ENCODE measurements around the gene LMTK2.

LMTK2 gene

GRCh38 chr7:98168904-98169621, 62.4 kb downstream of the LMTK2 start:
- DNase-seq (ENCODE audit: low read depth): no peak
- no peak overlapping the region for H3K4me3 ChIP-seq (ENCODE audit: low read depth, low read length)

- no peak for DNase-seq (ENCODE audit: low read depth)
- no peak overlapping the region for H3K4me3 ChIP-seq (ENCODE audit: low read depth, low read length)
These were observed 64.3 kb downstream of the LMTK2 start for GRCh38 chr7:98170966-98171365.

- DNase-seq (ENCODE audit: low read depth): no peak
- no peak overlapping the region for H3K4me3 ChIP-seq (ENCODE audit: low read depth, low read length)
These were observed 64.8 kb downstream of the LMTK2 start for GRCh38 chr7:98171449-98171848.

- DNase-seq (ENCODE audit: low read depth): no peak
- H3K4me3 ChIP-seq (ENCODE audit: low read depth, low read length): no peak overlapping the region
These were observed 67.9 kb downstream of the LMTK2 start for GRCh38 chr7:98174334-98175259.

- no peak for DNase-seq (ENCODE audit: low read depth)
- no peak overlapping the region for H3K4me3 ChIP-seq (ENCODE audit: low read depth, low read length)
These were observed 68.7 kb downstream of the LMTK2 start for GRCh38 chr7:98175260-98175940.

- H3K4me3 ChIP-seq (ENCODE audit: low read depth, low read length): no peak overlapping the region
- DNase-seq (ENCODE audit: low read depth): no peak
These were observed 70.9 kb downstream of the LMTK2 start for GRCh38 chr7:98177553-98177952.

GRCh38 chr7:98178321-98178720, 71.7 kb downstream of the LMTK2 start:
- no peak overlapping the region for H3K4me3 ChIP-seq (ENCODE audit: low read depth, low read length)
- DNase-seq (ENCODE audit: low read depth): no peak

GRCh38 chr7:98178762-98179490, 72.3 kb downstream of the LMTK2 start:
- no peak overlapping the region for H3K4me3 ChIP-seq (ENCODE audit: low read depth, low read length)
- DNase-seq (ENCODE audit: low read depth): no peak

- DNase-seq (ENCODE audit: low read depth): no peak
These were observed 74.1 kb downstream of the LMTK2 start for GRCh38 chr7:98180751-98181150.

GRCh38 chr7:98185101-98185500, 78.4 kb downstream of the LMTK2 start:
- DNase-seq (ENCODE audit: low read depth): no peak
- no peak overlapping the region for H3K4me3 ChIP-seq (ENCODE audit: low read depth, low read length)

More at GRCh38 chr7:98180751-98181150, 74.1 kb downstream of the LMTK2 start:
- no peak overlapping the region for H3K4me3 ChIP-seq (ENCODE audit: low read depth, low read length)

GRCh38 chr7:98186452-98187137, 79.9 kb downstream of the LMTK2 start:
- peak; percentile 35 for DNase-seq (ENCODE audit: low read depth)
- no peak overlapping the region for H3K4me3 ChIP-seq (ENCODE audit: low read depth, low read length)

GRCh38 chr7:98187138-98187502, 80.5 kb downstream of the LMTK2 start:
- no peak overlapping the region for H3K4me3 ChIP-seq (ENCODE audit: low read depth, low read length)
- DNase-seq (ENCODE audit: low read depth): no peak

GRCh38 chr7:98189559-98189958, 82.9 kb downstream of the LMTK2 start:
- H3K4me3 ChIP-seq (ENCODE audit: low read depth, low read length): no peak overlapping the region
- DNase-seq (ENCODE audit: low read depth): no peak

- no peak for DNase-seq (ENCODE audit: low read depth)
- H3K4me3 ChIP-seq (ENCODE audit: low read depth, low read length): no peak overlapping the region
These were observed 85.2 kb downstream of the LMTK2 start for GRCh38 chr7:98191668-98192431.

- H3K4me3 ChIP-seq (ENCODE audit: low read depth, low read length): no peak overlapping the region
- no peak for DNase-seq (ENCODE audit: low read depth)
These were observed 86.3 kb downstream of the LMTK2 start for GRCh38 chr7:98192781-98193457.

- DNase-seq (ENCODE audit: low read depth): no peak
- no peak overlapping the region for H3K4me3 ChIP-seq (ENCODE audit: low read depth, low read length)
These were observed 87.0 kb downstream of the LMTK2 start for GRCh38 chr7:98193474-98194180.

- H3K4me3 ChIP-seq (ENCODE audit: low read depth, low read length): no peak overlapping the region
- no peak for DNase-seq (ENCODE audit: low read depth)
These were observed 87.5 kb downstream of the LMTK2 start for GRCh38 chr7:98194186-98194585.
